ENCODE data around the gene PTGDR.

PTGDR gene

GRCh38 chr14:52313903-52314594 lies 46.6 kb downstream of the PTGDR start, which contains the start of gene PTGER2:
Gene PTGER2 (plus strand): TSS chr14:52314312. CDS start chr14:52314549, 237 bp downstream.
- DNase-seq (ENCODE audit: insufficient read length) (peak; percentile 23), FAIRE-seq (no peak)

GRCh38 chr14:52314595-52315354 lies 47.3 kb downstream of the PTGDR start:
- TF ChIP-seq POLR2A (IDR thresholded peaks at IDR 0.05; ENCODE audit: low read depth, low read length) (no peak), POLR2AphosphoS5 (IDR thresholded peaks at IDR 0.05; ENCODE audit: low read depth, low read length) (no peak)
- FAIRE-seq (no peak), DNase-seq (ENCODE audit: insufficient read length) (peak; percentile 21)

More at GRCh38 chr14:52313903-52314594, 46.6 kb downstream of the PTGDR start, which contains the start of gene PTGER2:
- TF ChIP-seq TAF1 (IDR thresholded peaks at IDR 0.05; ENCODE audit: borderline replicate concordance, low read depth, low read length) = no peak
- TF ChIP-seq POLR2A (IDR thresholded peaks at IDR 0.05; ENCODE audit: low read depth, low read length) = no peak
- no peak for TF ChIP-seq POLR2AphosphoS5 (IDR thresholded peaks at IDR 0.05; ENCODE audit: low read depth, low read length)

GRCh38 chr14:52315355-52315718 lies 47.8 kb downstream of the PTGDR start:
- DNase-seq (ENCODE audit: insufficient read length) (no peak), FAIRE-seq (no peak)
- TF ChIP-seq POLR2AphosphoS5 (IDR thresholded peaks at IDR 0.05; ENCODE audit: low read depth, low read length) (no peak), POLR2A (IDR thresholded peaks at IDR 0.05; ENCODE audit: low read depth, low read length) (no peak), TAF1 (IDR thresholded peaks at IDR 0.05; ENCODE audit: borderline replicate concordance, low read depth, low read length) (no peak)

DNA sequence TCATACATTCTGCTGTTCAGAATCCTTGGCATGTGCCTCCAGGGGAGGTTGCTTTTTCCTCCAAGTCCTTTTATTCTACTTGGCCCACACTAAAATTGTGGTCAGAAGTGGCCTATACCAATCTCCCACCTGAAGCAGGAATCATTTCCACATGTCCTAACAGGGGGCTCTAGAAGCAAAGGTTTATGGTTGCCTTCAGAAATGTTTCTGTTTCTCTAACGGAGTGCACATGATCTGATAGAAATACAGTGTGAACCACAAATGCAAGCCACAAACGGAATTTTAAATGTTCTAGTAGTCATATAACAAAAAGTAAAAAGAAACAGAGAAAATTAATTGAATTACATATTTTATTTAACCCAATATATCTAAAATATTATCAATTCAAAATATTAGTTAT lies 50.6 kb downstream of the PTGDR start:
- DNase-seq (ENCODE audit: insufficient read length) (no peak), FAIRE-seq (no peak)
- TF ChIP-seq POLR2AphosphoS5 (IDR thresholded peaks at IDR 0.05; ENCODE audit: low read depth, low read length) (no peak), POLR2A (IDR thresholded peaks at IDR 0.05; ENCODE audit: low read depth, low read length) (no peak), TAF1 (IDR thresholded peaks at IDR 0.05; ENCODE audit: borderline replicate concordance, low read depth, low read length) (no peak)

- DNase-seq (ENCODE audit: insufficient read length) (no peak), FAIRE-seq (no peak)
- TF ChIP-seq TAF1 (IDR thresholded peaks at IDR 0.05; ENCODE audit: borderline replicate concordance, low read depth, low read length) = no peak
- TF ChIP-seq POLR2A (IDR thresholded peaks at IDR 0.05; ENCODE audit: low read depth, low read length) = no peak
- TF ChIP-seq POLR2AphosphoS5 (IDR thresholded peaks at IDR 0.05; ENCODE audit: low read depth, low read length) = no peak
These were observed 51.5 kb downstream of the PTGDR start for GRCh38 chr14:52318826-52319645.

GRCh38 chr14:52319919-52320318 lies 52.4 kb downstream of the PTGDR start:
- FAIRE-seq (no peak), DNase-seq (ENCODE audit: insufficient read length) (no peak)
- no peak for TF ChIP-seq POLR2A (IDR thresholded peaks at IDR 0.05; ENCODE audit: low read depth, low read length)
- no peak for TF ChIP-seq TAF1 (IDR thresholded peaks at IDR 0.05; ENCODE audit: borderline replicate concordance, low read depth, low read length)
- no peak for TF ChIP-seq POLR2AphosphoS5 (IDR thresholded peaks at IDR 0.05; ENCODE audit: low read depth, low read length)

- DNase-seq (ENCODE audit: insufficient read length) (peak; percentile 37), FAIRE-seq (peak; percentile 97)
These were observed 57.6 kb downstream of the PTGDR start for GRCh38 chr14:52325126-52325525.

DNA sequence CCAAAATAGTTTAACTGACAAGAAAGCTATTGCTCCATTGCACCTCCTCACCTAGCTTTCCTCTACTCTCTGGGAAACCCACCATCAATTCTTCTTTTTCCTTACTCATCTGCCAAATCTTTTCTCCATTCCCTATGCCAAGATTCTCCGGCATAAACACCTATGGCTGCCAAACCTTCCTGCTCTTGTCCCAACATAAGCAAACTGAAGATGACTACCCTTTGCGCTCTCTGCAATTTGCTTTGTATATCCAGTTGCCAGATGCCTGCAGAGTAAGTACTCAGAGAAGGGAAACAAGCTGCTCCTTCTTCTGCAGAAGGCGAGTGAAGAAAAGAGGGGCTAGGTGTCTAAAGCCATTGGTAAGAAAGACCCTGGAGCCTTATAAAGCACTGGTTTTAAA lies 58.1 kb downstream of the PTGDR start:
- DNase-seq (ENCODE audit: insufficient read length) (no peak), FAIRE-seq (no peak)
- TF ChIP-seq TAF1 (IDR thresholded peaks at IDR 0.05; ENCODE audit: borderline replicate concordance, low read depth, low read length) (no peak), POLR2A (IDR thresholded peaks at IDR 0.05; ENCODE audit: low read depth, low read length) (no peak), POLR2AphosphoS5 (IDR thresholded peaks at IDR 0.05; ENCODE audit: low read depth, low read length) (no peak)

More at GRCh38 chr14:52325126-52325525, 57.6 kb downstream of the PTGDR start:
- TF ChIP-seq TAF1 (IDR thresholded peaks at IDR 0.05; ENCODE audit: borderline replicate concordance, low read depth, low read length) (no peak), POLR2AphosphoS5 (IDR thresholded peaks at IDR 0.05; ENCODE audit: low read depth, low read length) (no peak), POLR2A (IDR thresholded peaks at IDR 0.05; ENCODE audit: low read depth, low read length) (no peak)

Data from GM12892 (cell line).